ENCODE results near the gene MRPS18A.

MRPS18A gene

DNA sequence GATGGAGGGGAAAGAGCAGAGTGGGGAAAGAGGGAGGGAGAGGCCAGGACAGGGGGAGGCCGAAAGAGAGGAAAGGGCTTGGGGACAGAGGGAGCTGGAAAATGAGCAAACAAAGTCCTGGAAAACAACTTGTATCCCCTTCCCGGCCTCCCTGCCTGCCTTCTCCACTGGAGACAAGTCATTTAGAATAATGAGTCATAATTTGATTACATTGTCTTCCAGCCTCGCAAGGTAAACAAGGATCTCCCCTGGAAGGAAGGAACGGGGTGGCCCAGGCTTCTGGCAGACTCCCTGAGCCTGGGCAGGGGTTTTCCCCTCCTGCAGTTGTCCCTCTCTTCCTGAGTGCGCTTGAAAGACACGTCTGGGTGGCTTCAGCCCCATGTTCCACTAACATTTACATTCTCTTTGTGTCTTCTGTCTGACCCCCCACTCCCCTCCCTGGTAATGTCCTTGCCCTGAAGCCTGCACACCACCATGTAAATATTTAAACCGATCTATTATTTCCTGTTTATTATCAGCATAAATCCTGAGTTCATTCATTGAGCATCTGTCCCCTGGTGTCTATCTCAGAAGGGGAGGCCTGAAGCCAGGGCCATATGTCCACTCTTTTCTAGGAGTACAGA lies 12.1 kb upstream of the MRPS18A start:
- DNase-seq (ENCODE audit: extremely low read depth in 1 of 2, low read depth in 1 of 2): no peak

DNA sequence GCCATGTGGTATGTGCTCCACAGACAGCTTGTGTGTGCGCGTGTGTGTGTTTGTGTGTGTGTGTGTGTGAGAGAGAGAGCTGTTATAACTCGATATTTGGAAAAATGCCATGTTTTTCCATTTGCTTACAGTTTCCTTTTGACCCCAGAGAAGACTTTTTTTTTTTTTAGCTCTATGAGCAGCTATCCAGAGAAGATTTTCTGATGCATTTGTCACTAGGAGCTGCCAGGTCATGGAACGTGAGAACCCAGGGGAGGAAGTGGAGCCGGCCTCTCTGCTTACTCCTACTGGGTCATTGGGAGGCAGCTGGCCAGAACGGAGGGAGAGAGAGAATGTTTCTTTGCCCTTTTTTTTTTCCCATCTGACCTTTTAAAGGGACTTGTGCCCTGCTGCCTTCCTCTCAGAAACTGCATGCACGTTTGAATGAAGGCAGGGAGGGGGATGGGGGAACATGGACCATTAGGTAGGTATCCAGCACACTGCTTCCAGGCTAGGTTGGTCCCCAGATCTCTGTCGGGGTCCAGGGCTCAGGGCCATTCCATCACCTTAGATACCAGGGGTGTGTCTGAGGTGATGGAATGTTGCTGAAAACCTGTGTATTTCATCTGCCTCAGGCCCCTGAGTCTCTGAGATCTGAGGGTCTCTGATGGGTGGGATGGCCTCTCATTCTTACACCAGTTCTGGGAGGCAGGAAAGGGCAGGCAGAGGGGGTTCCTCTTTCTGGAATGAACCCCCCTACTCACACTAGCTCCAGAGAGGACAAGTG lies 11.2 kb upstream of the MRPS18A start:
- DNase-seq (ENCODE audit: extremely low read depth in 1 of 2, low read depth in 1 of 2): no peak

DNA sequence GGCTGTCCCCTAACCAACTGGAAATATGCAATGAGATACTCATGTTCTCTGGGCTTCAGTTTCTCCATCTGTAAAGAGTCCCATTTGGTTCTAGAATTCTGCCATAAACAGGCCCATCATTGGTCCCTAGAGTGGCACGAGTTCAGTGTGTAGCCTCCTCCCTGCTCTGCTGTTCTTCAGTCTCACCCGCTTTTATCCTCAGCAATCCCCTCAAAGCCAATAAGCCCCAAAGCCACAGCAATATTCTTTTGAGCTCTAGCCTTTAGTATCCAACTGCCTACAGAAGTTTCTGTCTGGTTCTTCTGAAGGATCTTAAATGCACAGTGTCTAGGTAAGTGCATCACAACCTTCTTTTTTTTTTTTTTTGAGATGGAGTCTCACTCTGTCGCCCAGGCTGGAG lies 9.8 kb upstream of the MRPS18A start:
- DNase-seq (ENCODE audit: extremely low read depth in 1 of 2, low read depth in 1 of 2): no peak

DNA sequence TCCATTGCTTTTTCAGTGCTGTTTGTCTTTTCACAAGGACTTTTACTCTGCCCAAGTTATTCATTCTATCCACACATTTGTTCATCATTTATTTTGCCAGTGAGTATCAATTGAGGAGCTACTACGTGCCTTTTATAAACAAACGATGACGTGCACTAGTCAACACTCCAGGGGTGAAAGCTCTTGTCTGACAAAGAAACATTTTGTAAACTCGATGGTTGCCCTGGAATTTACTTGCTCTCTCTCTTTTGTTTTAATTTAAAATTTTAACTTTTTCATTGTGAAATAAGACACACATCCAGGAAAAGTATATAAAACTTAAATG lies 8.3 kb upstream of the MRPS18A start:
- DNase-seq (ENCODE audit: extremely low read depth in 1 of 2, low read depth in 1 of 2): no peak

DNA sequence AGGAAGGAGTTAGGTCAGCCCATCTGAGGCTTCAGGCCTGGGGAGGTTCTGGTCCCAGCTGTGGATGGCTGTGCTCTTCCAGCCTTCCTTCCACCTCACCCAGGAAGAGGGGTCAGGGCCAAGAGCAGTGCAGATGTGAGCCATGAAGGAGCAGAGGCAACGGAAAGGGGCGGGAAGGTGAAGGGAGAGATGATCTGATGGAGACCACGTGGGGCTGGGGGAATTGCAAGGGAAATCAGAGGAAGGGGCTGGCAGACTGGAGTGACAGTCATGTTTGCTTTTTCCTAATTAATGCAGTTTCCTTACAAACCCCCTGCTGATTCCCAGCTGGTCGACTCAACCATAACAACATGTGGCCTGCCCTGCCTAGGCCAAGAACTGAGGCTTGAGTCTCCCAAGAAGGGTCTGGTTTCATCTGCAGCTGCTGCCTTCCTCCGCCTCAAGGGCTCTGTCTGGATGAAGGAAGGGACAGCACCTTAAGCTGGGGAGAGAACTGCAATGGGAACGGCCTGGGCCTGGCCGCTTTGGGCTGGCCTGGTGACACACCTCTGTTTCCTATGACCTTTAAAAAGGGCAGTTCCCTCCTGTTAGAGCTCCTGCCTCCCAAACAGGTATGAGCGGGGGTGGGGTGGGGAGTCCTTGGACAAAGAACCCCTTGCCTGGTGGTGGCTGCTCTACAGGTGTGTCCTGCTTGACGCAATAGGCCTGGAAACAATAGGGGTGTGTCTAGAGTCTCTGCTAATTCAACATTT lies 7.8 kb upstream of the MRPS18A start:
- DNase-seq (ENCODE audit: extremely low read depth in 1 of 2, low read depth in 1 of 2): no peak

DNA sequence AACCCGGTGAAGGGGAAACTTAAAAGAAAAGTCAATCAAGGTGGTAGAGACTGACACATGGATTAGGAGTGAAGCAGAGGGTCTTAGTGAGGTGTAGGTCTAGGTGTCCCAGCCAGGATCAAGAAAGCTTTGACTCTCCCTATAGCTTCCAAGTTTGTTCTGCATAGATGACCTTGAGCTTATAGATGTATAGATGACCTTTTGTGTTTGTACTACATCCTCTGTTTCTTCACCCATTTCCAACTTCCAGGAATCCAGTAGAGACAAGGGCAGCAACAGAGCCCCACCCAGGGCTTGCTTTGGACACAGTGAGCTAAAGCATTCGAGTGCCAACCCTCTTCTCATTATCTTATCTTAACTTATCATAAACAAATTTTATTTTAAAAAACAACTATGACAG lies 1.8 kb upstream of the MRPS18A start:
- no peak for DNase-seq (ENCODE audit: extremely low read depth in 1 of 2, low read depth in 1 of 2)

DNA sequence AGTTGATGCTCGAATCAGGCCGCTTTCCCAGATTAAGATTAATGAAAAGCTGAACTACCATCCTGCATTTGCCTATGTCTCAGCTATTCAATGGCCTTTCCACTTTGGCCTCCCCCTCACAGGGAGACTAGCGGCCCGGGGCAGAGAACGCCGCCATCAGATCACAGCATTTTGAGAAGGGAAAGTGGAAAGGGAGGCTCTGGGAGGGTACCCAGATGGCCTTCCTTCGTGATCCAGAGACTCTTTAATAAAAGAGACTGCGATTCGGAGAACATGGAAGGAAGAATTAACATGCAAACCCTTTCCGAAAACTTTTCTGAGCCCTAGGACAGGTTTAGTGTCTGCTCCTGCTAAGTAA lies 533 bp downstream of the MRPS18A start:
- no peak for DNase-seq (ENCODE audit: extremely low read depth in 1 of 2, low read depth in 1 of 2)

DNA sequence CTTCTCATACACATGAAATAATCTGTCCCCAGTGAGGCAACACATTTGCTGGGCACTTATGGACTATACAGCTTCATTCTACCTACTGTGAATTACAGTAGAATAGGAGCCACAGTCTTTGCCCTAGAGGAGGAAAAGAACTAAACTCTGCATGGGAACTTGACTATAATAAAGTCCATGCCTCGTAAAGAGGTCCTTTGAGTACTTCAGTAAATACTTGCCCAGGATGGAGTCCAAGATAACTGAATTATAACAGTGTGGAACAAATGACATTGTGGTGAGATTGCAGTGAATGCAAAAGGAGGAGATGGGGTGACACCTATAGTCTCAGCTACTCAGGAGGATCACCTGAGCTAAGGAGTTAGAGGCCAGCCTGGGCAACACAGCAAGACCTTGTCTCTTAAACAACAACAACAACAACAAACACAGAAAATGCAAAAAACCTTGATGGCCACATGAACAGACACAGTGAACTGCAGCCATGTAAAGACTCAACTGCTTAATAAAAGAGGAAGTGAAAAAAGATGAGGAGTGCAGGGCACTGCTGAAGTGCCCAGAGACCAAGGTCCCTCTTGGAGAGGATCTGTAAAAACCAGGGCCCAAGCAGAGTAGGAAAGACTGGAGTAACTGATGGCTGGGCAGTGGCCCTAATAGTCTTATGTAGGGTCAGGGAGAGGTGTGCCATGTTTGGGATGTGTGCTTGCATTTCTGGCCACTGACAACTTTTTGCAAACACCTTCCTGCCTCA lies 3.7 kb downstream of the MRPS18A start:
- no peak for DNase-seq (ENCODE audit: extremely low read depth in 1 of 2, low read depth in 1 of 2)

DNA sequence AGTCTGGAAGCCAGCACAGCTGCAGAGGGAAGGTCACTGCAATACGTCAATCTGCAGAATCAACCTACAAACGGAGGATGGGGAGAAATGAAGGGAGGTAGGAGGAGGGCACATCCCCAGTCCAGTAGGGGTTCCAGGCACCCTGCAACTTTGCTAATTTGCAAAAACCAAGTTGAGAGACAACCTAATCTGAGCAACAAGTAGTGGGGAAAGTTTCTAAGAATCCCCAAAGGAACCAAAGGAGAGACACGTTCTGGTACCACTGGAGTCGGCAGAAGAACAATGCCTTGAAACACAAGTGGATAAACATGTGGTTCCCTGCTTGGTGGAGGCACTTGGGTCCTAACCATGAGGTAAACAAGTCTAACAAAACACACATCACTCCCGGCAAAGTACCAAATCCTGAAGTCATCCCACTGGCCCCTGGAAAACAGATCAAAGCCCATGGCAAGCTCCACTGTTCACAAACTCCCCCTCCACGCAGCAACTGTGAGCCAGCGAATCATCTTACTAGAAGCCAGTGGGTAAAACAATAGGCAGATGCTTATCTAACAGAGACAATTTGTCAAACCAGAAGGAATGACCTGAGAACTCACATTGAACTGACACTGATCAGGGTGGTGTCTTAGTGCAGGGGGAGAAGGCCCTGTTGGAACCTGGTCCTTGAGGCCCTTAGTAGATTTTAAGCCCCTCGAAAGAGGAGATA lies 4.7 kb downstream of the MRPS18A start:
- DNase-seq (ENCODE audit: extremely low read depth in 1 of 2, low read depth in 1 of 2): no peak

DNA sequence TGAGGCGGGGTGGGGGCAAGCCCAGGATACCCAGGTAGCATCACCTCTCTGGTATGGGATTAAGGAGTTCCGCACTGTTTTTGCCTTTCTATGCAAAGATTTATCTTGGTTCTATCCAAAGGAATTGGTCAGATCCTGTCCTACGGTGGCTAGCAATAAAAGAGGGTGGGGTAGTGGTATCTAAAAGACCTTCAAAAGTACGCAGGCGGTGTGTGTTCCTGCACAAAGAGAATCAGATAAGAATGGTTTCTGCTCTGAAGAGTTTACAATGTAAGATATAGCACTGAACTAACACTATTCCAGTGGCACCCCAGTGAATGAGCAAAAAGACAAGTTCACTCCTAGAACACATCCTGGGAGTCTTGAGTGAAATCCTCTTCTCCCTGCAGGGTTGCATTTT lies 6.3 kb downstream of the MRPS18A start:
- no peak for DNase-seq (ENCODE audit: extremely low read depth in 1 of 2, low read depth in 1 of 2)

DNA sequence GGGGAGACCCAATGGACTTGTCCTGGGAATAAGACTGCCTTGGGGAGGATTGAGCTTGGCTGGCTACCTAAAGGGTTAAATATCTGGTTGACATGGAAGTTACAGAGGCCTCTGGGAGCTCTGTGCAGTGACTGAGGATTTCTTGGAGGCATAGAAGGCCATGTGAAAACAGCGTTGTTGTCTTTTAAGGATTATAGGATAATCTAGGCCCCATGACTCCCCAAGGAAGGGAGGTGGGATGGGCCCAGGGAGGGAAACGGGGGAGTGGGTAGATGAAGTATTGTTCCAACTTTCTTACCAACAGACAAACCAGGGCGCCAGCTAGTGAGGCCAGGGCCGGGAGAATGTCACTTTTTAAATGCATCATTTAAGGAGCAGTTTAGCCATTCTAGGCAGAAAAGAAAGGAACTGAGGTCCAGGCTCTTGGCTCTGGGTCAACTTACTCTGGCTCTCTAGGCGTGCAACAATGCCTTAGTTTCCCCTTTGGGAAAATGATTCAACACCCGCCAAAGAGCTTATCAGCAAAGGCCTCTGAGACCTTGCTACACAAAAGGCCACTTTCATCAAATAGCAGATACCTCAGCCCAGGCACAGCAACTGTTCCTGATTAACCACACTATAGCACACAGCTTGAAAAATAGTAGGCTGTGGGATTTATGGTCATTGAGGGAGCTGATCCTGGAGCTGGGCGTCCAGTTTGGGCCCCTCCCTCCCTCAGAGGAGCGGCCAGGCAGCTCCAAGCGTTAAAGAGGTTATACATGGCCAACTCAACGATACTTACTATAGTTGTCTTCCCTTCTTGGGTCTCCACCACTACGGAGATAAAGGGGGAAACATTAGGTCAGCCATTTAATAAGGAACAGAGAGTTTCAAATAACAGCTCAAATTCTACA lies 7.0 kb downstream of the MRPS18A start:
- no peak for DNase-seq (ENCODE audit: extremely low read depth in 1 of 2, low read depth in 1 of 2)

DNA sequence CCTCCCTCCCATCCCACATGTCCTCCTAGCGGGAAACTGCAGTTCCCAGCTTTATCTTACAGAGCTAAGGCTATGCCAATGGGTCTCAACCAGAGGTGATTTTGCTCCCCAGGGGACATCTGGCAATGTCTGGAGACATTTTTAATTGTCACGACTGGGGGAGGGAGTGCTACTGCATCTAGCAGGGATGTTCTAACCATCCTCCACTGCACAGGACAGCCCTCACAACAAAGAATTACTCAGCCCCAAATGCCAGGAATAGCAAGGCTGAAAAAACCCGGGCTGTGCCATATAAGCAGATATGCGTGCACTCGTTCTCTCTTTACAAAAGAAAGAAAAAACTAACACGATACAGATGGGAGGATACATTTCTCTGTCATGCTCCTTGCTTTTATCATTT lies 8.5 kb downstream of the MRPS18A start:
- DNase-seq (ENCODE audit: extremely low read depth in 1 of 2, low read depth in 1 of 2): no peak

DNA sequence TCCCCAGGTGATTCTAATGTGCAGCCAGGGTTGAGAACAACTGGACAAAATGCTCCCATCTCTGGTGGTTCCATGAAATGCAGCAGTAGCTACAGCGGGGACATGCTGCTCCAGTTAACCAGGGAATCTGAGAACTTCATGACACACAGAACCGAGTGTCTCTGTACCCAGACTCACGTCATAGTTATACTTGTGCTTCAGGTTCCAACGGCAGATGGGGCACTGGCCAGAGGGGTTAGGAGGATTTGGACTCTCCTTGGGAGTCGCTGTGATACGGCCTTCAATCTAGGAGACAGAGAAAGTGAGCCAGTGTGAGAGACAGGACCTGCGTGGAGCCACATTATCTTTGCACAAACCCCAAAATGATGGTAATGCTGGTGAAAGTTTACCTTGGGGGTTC lies 9.2 kb downstream of the MRPS18A start:
- no peak for DNase-seq (ENCODE audit: extremely low read depth in 1 of 2, low read depth in 1 of 2)

DNA sequence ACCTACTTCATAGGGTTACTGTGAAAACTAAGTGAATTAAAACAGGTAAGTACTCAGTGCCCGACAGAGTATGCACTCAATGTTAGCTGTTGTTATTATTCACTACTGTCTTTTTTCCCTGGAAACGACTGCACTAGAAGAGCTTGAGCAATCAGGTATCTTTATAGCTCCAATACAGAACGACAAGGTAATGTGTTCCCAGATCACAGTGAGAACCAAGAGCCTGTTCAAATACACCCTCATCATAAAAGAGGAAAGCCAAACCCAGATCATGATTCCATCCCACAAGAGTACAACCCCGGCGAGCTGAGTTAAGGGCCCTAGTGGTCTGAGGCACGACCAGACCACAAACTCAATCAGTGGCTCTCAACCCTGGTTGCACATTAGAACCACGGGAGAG lies 9.8 kb downstream of the MRPS18A start:
- DNase-seq (ENCODE audit: extremely low read depth in 1 of 2, low read depth in 1 of 2): no peak

DNA sequence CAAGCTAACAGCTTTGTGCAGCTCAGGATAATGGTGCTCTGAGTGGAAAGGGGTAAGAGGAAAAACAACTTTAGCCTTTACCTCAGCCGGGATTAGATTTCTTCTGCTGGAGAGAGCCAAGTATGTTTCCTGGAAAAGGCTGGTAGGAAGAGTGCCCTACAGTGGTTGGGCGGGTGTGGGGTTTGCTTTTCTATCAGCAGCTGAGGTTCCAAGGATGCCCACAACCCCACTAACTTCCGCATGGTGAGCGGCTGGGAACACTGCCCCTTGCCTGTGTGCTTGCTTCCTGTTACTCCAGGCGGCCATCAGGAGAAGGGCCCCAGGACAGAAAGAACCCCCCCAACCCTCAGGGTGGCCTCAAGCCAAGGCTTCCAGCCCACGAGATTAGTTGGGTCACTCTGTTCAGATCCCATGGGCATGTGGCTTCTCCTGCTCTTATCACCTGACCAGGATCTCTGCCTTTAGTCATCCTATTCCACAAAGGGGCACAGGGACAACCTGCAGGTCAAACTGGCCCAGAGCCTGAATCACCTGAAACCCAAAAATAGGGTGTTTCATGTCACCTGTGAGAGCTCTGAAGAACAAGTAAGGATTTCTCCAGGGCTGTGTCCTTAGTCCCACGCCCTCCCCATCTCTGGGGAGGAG lies 10.5 kb downstream of the MRPS18A start:
- no peak for DNase-seq (ENCODE audit: extremely low read depth in 1 of 2, low read depth in 1 of 2)

DNA sequence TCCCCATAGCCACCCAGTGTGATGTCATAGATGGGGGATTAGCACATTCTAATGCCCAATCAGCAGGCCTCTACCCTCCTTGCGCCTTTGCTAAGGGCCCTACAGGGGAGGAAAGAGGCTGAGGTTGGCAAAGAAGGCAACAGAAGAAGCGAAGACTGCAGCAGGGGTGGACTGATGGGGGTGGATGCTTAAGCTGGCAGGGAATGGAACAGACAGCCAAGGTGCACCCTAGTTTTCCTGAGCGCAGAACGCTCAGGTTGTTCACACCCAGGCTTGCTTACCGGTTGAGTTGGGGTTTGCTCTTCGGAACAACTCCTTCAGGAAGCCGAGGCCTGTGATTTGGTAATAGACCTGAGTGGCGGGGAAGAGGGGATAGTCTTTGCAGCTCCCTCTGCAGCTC lies 12.7 kb downstream of the MRPS18A start:
- DNase-seq (ENCODE audit: extremely low read depth in 1 of 2, low read depth in 1 of 2): no peak

DNA sequence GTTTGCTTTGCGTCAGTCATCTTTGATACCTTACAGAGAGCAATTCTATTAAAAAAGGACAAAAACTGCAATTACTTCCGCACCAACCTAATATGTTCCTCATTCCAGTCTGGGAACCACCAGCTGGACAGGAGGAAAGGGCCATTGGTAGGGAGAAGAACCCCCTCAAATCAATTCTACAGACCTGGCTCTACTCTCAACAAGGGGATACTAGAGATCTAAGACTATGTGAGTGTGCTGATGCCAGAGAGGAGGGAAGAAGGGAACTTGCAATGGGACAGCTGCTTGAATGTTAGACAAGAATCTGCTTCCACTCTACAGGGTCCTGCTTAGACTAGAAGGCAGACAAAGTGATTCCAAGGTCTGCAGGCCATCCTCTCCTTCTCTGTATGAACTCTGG lies 13.3 kb downstream of the MRPS18A start:
- no peak for DNase-seq (ENCODE audit: extremely low read depth in 1 of 2, low read depth in 1 of 2)

DNA sequence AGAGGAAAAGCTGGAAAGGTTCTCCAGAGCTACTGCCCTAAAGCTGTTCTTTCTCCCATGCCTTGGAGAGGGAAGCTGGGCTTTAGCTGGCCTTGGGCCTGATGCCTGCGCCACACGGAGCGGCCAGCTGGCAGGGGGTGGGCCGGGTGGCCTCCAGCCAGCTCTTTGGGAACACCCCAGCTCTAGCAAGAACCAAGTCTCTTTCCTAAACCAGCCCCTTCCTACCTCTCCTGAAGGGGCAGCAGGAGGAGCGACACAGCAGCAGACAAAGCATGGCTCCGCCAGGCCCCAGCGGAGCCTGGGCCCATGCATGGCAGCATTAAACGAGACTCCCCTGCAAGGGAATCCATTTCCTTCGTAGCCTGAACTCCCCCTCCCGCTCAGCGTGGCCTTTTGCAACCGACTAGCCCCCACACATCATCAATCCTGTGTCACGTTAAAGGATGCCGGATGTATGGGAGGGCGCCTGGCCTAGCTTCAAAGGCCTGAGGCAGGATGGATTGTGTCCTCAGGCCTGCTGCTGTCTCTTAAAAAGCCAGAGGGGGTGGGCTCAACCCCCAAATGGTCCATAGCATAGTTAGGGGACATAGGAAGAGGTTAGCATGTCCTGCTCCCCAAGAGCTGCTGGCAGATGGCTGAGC lies 14.0 kb downstream of the MRPS18A start:
- no peak for DNase-seq (ENCODE audit: extremely low read depth in 1 of 2, low read depth in 1 of 2)
